RKO (cell line): Measurements from ENCODE around the gene PTMA.
"Not testable (repeated sequence)": the region's sequence is repeated elsewhere in the genome, so short reads cannot be mapped to it uniquely, and the experiment has no call there.

Experiments used
- DNase-seq: peaks from one replicate; pipeline ENCODE4 v3.0.0-alpha.2; 2016; ENCODE audit warnings: low spot score

The PTMA gene

GRCh38 chr2:231707927-231708772 lies at the start of gene PTMA:
Gene PTMA, plus strand, starts transcription at chr2:231708525. Its CDS starts 182 bp downstream, at chr2:231708707.
- DNase-seq, result peak; percentile 99

GRCh38 chr2:231660073-231660472 lies 48.3 kb upstream of the PTMA start:
- DNase-seq, result not testable (repeated sequence)

- DNase-seq, result no peak
These were observed 47.5 kb upstream of the PTMA start for GRCh38 chr2:231660860-231661259.

- DNase-seq, result no peak
These were observed 46.8 kb upstream of the PTMA start for GRCh38 chr2:231661422-231662027.

GRCh38 chr2:231662028-231662810 lies 46.1 kb upstream of the PTMA start:
- DNase-seq, result peak; percentile 95

GRCh38 chr2:231662811-231663457 lies 45.4 kb upstream of the PTMA start:
- no peak for DNase-seq

- no peak for DNase-seq
These were observed 44.7 kb upstream of the PTMA start for GRCh38 chr2:231663458-231664212.

- DNase-seq, result no peak
These were observed 43.6 kb upstream of the PTMA start for GRCh38 chr2:231664727-231665126.

- DNase-seq, result no peak
These were observed 42.8 kb upstream of the PTMA start for GRCh38 chr2:231665245-231666170.

GRCh38 chr2:231666171-231667095 lies 41.9 kb upstream of the PTMA start:
- DNase-seq, result peak; percentile 95

- no peak for DNase-seq
These were observed 41.3 kb upstream of the PTMA start for GRCh38 chr2:231667096-231667427.

GRCh38 chr2:231667496-231667895 lies 40.8 kb upstream of the PTMA start:
- DNase-seq, result no peak

- DNase-seq, result no peak
These were observed 39.3 kb upstream of the PTMA start for GRCh38 chr2:231668981-231669380.

GRCh38 chr2:231671270-231672050 lies 36.9 kb upstream of the PTMA start:
- DNase-seq, result no peak

GRCh38 chr2:231672617-231673347 lies 35.5 kb upstream of the PTMA start:
- DNase-seq, result no peak

GRCh38 chr2:231673348-231673770 lies 35.0 kb upstream of the PTMA start:
- no peak for DNase-seq

GRCh38 chr2:231674587-231675338 lies 33.6 kb upstream of the PTMA start:
- DNase-seq, result peak; percentile 78
